Amniotic epithelial cell (primary cell): ENCODE data around the gene RFX3.

Source experiments
- DNase-seq: peaks from one replicate; pipeline ENCODE4 v3.0.0-alpha.2; 2010; ENCODE audit warnings: low read depth

The RFX3 gene

DNA sequence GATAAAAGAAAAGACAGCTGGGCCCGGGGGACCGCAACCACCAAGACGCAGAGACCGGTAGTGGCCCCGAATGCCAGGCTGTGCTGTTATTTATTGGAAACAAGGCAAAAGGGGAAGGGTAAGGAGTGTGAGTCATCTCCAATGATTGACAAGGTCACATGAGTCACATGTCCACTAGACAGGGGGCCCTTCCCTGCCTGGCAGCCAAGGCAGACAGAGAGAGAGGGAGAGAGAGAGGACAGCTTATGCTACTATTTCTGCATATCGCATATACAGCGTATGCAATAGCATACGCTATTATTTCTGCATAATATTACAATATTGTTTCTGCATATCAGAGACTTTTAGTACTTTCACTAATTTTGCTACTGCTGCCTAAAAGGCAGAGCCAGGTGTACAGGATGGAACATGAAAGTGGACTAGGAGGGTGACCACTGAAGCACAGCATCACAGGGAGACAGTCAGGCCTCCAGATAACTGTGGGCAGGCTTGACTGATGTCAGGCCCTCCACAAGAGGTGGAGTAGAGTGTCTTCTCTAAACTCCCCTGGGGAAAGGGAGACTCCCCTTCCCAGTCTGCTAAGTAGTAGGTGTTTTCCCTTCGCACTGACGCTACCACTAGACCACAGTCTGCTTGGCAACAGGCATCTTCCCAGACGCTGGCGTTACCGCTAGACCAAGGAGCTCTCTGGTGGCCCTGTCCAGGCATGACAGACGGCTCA, 50.3 kb downstream of the RFX3 start:
- no peak for DNase-seq

DNA sequence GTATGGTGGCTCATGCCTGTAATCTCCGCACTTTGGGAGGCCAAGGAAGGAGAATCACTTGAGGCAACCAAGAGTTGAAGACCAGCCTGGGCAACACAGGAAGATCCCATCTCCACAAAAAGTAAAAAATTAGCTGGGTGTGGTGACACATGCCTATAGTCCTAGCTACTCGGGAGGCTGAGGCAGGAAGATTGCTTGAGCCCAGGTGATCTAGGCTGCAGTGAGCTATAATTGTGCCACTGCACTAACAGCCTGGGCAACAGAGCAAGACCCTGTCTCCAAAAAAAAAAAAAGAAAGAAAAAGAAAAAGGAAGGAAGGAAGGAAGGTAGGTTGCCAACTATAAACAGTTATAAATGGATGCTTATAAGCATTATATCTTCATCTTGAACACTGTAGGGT, 51.0 kb downstream of the RFX3 start:
- DNase-seq = no peak

DNA sequence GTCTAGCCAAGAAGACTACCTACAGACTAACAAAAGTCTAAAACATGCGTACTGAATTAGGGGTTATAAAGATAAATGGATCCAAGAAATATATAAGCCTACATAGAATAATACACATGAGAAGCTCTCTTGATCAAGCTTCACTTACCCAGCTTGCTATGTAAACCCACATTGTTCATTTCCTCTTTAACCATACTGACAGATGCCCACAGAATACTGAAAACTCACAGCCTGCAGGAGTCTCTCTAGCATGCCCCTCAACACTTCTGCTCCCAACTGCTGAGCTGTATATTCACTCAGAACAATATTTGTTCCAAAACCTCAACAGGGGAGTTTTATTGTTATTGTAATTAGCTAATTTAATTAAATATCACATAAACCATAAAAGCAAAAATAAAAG, 52.4 kb downstream of the RFX3 start:
- no peak for DNase-seq

DNA sequence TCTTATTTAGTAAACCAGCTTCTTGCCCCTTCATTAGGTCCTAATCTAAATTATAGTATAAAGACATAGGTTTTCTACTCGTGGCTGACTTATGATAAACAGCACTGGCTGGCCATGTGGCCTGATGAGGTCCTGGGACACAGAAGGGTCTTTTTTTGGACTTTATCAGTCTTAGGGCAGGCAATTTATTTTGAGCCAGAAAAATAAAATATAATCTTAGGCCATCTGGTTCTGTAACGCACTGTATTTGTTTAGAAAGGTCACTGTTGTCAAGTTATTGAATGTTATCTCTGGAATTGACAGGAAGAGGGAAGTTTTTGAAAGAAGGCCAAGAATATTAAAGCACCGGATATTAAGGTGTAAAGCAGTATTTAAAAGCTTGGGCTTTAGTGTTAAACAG, 53.9 kb downstream of the RFX3 start:
- no peak for DNase-seq

DNA sequence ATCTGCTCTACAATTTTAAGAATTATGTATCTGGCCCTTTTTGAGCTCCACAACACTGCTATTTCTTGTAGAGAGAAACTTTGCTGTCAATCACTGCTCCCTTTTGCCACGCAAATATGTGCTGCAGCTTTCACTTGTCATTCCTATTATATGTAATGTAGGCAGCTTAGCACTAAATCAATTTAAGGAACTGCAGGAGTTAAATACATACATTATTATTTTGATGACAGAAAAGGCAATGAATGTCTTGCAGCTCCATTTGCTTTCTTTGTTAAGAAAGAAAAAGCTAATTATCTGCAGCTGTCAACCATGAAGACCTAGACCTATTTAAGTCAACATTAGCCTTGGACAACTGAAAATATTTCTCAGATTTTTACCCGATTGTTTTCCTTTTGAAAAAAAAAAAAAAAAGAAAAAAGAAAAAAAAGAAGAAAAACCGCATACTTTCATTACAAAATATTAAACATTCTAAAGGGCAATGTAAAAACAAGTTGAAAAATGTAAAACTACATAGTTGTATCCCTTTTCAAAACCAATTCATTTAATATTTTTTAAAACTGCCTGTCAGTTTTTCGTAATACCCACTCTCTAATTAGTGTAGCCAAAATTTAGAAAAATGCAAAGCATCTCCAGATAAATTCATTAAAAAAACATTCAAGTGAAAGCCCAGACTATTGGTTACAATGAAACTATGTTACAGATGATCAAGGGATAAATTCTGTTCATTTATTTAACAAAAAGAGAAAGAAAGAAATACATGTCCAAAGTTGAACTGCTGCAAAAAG, 57.2 kb downstream of the RFX3 start:
- DNase-seq = no peak

DNA sequence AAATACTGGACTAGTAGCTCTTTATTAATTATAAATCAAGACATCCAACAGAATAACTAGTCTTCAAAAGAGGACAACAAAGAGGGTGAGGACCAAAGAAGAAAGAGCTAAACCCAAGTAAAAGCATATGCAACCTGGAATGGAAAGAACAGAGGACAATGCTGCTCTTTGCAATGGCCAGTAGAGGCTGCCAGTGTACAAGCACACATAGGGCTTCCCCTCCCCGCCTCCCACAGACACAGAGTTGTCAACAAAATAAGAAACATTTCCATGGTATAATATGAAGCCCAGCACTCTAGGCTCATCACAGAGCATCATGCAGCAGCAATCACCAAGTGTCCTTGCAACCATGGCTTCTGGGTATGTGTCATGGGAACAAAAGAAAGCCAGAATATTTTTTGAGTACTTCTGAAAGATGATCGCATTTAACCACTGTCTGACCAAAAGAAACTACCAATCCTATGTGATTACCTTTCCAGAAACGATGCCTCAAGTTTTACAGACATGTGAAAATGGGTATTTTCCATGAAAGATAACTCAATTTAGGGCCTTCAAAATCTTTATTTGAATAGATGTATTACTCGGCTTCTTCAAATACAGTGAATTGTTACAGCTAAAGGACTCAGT, 58.1 kb downstream of the RFX3 start:
- peak; percentile 68 for DNase-seq

DNA sequence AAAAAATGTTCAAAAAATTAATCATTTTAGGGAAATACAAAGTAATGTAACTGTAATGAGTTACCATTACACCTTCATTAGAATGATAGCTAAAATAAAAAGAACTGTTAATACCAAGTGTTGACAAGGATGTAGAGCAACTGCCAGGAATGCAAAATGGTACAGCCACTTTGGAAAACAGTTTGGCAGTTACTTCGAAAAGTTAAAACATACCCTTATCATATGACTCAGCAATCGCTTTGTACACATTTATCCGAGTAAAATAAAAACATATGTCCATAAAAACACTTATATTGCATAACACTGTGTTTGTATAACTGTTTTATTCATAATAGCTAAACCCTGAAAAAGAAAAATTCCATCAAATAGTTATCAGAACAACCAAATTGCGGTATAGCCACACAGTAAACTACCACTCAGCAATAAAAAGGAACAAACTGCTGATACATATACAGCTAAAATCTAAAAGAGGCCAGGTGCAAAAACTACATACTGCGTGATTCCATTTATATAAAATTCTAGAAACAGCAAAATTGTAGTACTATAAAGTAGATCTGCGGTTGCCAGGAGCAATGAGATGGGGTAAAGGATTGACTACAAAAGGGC, 61.7 kb downstream of the RFX3 start:
- DNase-seq = no peak

DNA sequence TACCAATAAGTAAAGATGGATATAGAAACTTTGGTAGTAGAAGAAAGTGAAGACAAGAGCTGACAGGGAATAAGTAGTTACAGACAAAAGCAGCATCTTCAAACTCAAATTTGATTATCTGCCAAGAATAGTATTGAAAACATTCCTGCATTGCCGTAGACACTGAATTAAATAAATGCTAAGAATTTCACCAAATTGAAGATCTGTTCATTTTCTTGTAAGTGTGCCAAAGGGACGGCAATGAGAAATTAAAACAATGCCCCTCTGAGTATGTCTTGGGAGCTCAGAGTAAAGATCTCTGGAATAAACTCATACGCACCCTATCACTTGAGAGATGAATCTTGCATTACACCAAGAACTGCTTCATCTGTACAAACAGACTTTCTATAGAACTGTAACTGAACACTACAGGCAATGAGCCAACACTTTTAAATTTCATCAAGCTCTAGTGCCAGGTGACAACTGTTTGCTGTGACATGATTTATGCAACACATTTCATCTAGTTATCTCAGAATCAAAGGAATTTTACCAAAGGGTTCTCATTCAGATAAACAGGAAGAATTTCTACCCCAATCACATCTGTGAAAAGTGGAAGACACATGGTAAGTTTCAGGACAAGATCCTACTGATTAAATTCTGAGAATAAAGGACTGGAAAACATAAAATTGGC, 66.9 kb downstream of the RFX3 start:
- no peak for DNase-seq

DNA sequence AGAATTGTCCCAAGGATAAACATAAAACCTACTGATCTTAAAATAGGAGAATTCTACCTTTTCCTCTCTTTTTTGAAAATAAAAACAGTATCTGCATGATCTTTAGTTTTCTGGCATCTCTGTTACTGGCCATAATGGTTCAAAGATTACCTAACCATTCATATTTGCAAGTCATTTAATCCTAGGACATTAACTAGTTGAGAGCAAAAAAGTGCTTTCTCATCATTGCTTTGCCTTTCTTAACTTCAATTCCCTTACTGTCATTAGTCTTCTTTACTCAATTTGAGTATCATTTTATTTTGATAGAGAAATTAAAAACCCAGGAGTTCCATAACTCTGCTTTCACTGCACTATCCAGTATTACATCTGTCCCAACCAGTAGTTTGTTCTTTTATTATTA, 68.6 kb downstream of the RFX3 start:
- DNase-seq = no peak

DNA sequence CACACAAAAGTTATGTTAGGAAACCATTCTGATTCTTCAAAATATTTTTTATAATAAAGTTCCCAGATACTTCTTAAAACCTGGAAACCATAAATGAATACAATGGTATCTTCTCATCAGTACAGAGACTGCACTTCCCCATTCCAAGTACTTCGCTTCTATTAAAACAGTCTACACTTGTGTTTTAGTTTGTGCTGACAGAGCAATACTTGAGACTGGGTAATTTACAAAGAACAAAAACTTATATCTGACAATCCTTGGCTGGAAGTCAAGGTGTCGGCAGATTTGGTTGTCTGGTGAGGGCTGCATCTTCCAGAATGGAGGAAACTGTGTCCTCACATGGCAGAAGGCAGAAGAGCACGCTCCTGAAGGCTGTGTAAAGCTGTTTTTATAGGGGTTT, 70.1 kb downstream of the RFX3 start:
- DNase-seq = no peak

DNA sequence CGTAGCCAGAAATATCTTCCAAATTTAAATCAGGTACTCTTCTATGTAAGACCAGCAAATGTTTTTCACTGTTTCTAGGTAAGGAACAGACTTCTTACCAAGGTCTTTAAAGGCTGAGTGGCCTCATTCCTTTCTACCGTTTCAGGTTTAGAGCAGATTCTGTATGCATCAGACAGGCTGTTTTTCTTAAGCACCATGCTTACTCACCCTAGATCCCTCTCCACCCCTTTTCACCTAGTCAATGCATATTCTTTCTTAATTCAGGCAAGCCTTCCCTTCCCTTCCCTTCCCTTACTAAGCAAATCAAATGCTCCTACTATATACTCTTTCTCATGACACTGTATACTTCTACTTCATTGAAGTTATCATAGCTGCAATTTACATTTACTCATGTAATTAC, 70.7 kb downstream of the RFX3 start:
- no peak for DNase-seq

DNA sequence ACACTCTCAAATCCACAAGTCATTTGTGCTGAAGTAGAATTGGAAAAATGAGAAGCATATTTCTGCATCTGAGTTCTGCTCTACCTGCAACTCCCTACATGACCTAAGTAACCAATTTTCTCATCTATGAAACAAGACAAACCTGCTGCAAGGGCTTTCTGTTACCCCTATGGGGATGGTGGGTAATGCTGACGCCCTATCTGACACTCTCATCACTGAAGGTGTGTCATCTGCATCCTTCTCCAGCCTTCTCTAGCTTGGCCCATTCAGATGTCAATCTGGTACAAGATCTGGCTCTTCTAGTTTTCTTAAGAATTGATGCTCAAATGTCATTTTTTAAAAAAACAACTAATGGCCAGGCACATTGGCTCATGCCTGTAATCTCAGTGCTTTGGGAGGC, 73.8 kb downstream of the RFX3 start:
- no peak for DNase-seq

DNA sequence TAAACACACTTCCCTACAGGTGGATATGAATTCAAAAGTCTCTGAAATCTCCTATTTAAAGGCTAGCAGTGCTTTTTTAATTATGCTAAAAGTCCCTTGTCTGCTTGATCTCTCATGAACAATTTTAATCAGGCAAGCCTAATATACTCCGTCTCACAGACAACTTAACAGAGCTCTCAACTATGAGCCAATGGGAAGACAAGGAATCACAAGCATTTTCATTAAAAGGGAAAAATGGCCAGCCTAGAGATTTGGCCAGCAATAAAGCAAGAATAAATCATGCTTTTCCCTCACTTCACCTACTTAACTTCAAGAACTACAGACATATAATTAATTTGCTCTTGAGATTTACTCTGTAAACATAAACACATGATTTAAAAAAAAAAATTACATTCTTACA, 78.0 kb downstream of the RFX3 start:
- DNase-seq = no peak

DNA sequence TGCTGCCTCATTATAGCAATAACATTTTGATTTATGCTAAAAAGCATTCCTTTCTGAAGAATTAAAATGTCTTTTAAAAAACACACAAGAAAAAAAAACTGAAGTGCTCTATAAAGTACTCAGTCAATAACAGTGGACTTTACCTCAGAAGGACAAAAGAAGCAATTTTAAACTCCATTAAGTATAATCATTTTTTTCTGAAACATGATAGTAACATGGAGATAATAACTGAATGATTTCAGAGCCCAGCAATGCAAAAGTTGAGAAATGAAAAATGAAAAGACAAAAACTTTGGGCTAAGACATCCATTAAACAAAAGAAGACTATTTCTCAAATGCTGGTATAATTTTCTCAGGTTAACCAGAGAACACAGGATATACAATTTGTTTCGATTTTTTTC, 78.7 kb downstream of the RFX3 start:
- DNase-seq = peak; percentile 44

DNA sequence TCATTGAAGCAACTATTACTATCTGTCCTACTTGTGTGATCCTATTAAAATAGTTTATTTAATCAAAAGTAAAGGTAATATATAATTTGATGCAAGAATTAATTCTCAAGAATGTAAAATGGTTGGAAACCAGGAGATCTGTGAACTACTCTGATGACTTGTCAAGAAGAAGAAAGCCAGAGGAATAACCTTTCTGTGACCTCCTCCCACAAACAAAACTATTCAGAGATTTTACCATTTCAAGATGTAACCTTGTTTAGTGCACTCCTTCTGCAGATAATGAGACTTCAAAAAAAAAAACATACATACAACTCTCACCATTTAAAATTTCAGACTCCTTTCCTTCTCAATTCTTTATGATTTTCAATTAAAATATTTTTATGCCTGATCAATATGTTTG, 79.5 kb downstream of the RFX3 start:
- peak; percentile 81 for DNase-seq

DNA sequence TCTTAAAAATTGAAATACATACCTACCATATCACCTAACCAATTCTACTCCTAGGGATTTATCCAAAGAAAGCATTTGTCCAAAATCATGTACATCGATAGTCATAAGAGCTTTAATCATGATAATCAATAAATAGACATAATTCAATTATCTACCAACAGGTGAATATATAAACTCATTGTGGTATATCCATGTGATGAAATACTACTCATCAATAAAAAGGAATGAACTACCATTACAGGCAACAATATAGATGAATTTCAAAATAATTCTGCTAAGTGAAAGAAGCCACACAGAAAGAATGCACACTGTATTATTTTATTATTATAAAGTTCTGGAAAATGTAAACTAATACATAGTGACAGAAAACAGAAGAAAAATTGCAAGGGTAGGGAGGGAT, 81.8 kb downstream of the RFX3 start:
- no peak for DNase-seq

DNA sequence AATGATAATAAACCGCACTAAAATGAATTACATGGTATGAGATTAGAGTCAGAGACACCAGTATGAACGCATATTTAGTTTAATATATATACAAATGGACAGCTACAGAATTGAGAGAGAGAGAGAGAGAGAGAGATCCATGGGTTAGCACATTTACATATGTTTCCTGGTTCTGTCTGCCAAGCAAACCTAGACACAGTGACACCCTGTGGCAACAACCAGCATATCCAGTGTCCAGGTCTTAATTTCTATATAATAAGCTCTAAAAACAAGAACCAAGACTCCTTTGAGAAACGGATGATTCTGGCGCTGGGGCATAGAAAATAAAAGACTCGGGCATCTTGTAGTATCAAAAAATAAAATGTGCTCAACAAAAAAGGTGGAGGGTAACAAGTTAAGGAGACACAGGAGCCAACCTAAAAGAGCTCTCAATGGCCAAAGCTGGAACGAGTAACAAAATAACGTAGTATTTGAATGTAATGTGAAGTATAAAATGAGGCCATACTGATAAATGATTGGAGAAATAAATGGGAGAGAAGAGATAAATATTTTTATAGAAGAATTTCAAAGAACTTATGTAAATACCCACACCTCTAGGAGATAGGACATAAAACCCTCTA, 84.5 kb downstream of the RFX3 start:
- DNase-seq = peak; percentile 73

DNA sequence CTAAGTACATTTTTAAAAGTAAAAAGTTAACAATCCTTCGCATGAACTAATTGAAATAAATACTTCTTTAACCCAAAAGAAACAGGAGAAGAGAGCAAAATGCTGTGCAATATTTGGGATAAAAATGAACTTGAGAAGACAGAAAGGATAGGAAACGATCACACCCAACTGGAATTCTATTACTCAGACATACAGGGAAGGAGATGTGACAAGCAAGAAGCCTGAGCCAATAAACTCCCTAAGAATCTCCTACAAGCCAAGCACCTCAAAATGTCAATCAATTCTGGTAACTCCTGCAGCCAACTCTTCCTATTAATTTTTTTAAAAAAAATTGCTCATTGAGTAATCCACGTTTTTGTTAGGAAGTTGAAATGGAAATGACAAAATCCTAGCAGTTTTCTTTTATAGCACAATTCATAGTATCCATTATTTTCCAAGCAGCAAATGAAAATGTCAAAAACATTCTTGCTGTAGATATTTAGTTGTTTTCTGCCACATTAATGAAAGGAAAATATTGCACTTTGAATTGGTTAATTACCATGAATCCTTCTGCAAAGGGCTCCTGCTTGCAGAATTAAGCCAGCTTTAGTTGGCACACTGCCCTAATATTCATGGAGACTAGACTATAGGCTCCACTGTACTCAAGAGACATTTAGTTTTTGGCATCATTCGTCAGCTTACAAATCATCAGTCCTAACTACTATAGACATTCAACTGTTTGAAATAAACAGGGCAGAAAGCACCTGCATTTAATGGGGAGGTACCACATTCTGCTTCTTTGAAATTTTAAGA, 89.0 kb downstream of the RFX3 start:
- DNase-seq = peak; percentile 42

DNA sequence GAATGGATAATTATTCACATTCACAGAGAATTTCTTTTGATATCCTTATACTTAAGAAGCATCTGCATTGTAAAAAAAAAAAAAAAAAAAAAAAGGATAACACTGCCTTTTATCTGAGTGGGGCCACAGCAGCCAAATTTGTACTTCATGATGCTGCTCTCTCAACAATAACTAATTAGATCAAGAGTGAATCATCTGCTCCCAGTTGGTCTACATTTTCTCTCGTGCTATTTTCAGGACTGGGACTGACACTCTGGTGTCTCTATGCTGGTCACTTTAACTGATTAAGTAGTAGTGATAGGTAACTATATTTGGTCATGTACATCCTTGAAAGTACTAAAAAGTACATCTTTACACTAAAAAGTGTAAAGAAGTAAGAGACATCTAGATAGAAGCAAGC, 90.1 kb downstream of the RFX3 start:
- no peak for DNase-seq

DNA sequence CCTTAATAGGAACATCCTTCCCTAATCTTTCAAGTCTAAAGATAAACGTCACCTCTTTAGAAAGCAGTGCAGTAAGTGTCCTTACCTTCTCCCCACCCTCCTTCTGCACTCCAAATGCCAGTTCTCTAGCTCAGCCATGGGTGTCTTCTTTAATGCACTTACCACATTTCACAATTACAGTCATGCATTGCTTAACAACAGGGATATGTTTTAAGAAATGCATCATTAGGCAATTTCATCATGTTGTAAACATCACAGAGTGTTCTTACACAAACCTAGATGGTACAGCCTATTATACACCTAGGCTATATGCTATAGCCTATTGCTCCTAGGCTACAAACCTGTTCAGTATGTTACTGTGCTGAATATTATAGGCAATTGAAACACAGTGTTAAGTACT, 91.2 kb downstream of the RFX3 start:
- peak; percentile 98 for DNase-seq

DNA sequence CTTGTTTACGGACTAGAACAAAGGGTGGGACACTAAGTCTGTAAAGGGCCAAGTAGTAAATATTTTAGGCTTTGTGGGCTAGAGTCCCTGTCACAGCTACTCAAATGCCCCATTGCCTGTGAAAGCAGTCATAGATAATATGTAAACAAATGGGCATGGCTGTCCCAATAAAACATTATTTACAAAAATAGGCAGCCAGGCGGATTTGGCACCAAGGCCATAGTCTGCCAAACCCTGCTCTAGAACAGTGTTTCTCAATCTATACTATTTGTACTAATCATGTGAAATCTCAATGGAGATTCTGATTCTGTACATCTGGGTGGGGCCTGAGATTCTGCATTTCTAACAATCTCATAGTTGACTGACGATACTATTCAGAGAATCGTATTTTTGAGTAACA, 92.0 kb downstream of the RFX3 start:
- DNase-seq = no peak
